ENCODE measurements around the gene DDB1. TPM values are rescaled to one million over a fixed set of nuclear protein-coding genes. Genes with fewer than 3 reads are reported as not detected.
A peak's percentile ranks its signal among the peaks of the same experiment; 100 is the strongest.

The DDB1 gene
- total RNA-seq, 2 donors from 2014 or later = 244 to 251 TPM

GRCh38 chr11:61297746-61298145, 35.2 kb downstream of the DDB1 start:
- no peaks in the 10 kb centered on the region for H3K9me3 ChIP-seq (ENCODE audit: control insufficient read depth, low read length)
- no peak overlapping the region for H3K4me3 Mint-ChIP-seq
- no peak overlapping the region for H3K9ac ChIP-seq (ENCODE audit: extremely low read depth, low read length, poor library complexity, severe bottlenecking)
- no peaks in the 10 kb centered on the region for H3K4me1 ChIP-seq (ENCODE audit: control insufficient read depth, insufficient read depth, low read length)
- H3K4me3 ChIP-seq (ENCODE audit: low read length) = no peak overlapping the region
- WGBS, 2 experiments (ENCODE audit: insufficient coverage in 1 of 2, insufficient read length in 1 of 2) = 85 to 86% methylated on average over 4 to 5 of the region's 5 CpGs
- H3K4me1 Mint-ChIP-seq = peaks cover 7% of the 10 kb centered on the region
- peaks cover 51% of the 10 kb centered on the region for H3K36me3 Mint-ChIP-seq (ENCODE audit: low read depth)
- no peaks in the 10 kb centered on the region for H3K9me3 Mint-ChIP-seq
- H3K27ac ChIP-seq (ENCODE audit: low read depth, low read length) = peak overlapping the region; percentile 48
- peaks cover 15% of the 10 kb centered on the region for H3K27me3 Mint-ChIP-seq (ENCODE audit: insufficient read depth)
- no peak for TF ChIP-seq CTCF (conservative IDR thresholded peaks at IDR 0.05)
- DNase-seq = no peak
- no peak overlapping the region for H3K27ac Mint-ChIP-seq
- H3K36me3 ChIP-seq (ENCODE audit: control insufficient read depth, insufficient read depth, low read length) = peaks cover 55% of the 10 kb centered on the region
- H3K27me3 ChIP-seq (ENCODE audit: control insufficient read depth, insufficient read depth, low read length, poor library complexity, severe bottlenecking) = peaks cover 15% of the 10 kb centered on the region

- Mint-ChIP-seq H3K4me3 (no peak overlapping the region), H3K36me3 (ENCODE audit: low read depth) (peaks cover 47% of the 10 kb centered on the region), H3K27ac (no peak overlapping the region), H3K4me1 (peaks cover 7% of the 10 kb centered on the region), H3K9me3 (no peaks in the 10 kb centered on the region), H3K27me3 (ENCODE audit: insufficient read depth) (peaks cover 19% of the 10 kb centered on the region)
- H3K27ac ChIP-seq (ENCODE audit: low read depth, low read length) = peak overlapping the region; percentile 48
- no peaks in the 10 kb centered on the region for H3K4me1 ChIP-seq (ENCODE audit: control insufficient read depth, insufficient read depth, low read length)
- no peak for TF ChIP-seq CTCF (conservative IDR thresholded peaks at IDR 0.05)
- H3K9ac ChIP-seq (ENCODE audit: extremely low read depth, low read length, poor library complexity, severe bottlenecking) = no peak overlapping the region
- H3K9me3 ChIP-seq (ENCODE audit: control insufficient read depth, low read length) = no peaks in the 10 kb centered on the region
- WGBS, 2 experiments (ENCODE audit: insufficient coverage in 1 of 2, insufficient read length in 1 of 2) = 67 to 85% methylated on average over 1 of the region's 1 CpG
- H3K27me3 ChIP-seq (ENCODE audit: control insufficient read depth, insufficient read depth, low read length, poor library complexity, severe bottlenecking) = peaks cover 15% of the 10 kb centered on the region
- no peak overlapping the region for H3K4me3 ChIP-seq (ENCODE audit: low read length)
- peaks cover 51% of the 10 kb centered on the region for H3K36me3 ChIP-seq (ENCODE audit: control insufficient read depth, insufficient read depth, low read length)
- DNase-seq = no peak
These were observed 35.6 kb downstream of the DDB1 start for GRCh38 chr11:61297341-61297740.

- 69 to 76% methylated on average over 5 to 12 of the region's 12 CpGs for WGBS, 2 experiments (ENCODE audit: insufficient coverage in 1 of 2, insufficient read length in 1 of 2)
- Mint-ChIP-seq H3K9me3 (no peaks in the 10 kb centered on the region), H3K4me3 (peak overlapping the region; percentile 63)
These were observed 37.3 kb downstream of the DDB1 start for GRCh38 chr11:61295596-61295926.

More at GRCh38 chr11:61295596-61295926, 37.3 kb downstream of the DDB1 start:
- H3K27me3 Mint-ChIP-seq (ENCODE audit: insufficient read depth) = peaks cover 23% of the 10 kb centered on the region
- H3K36me3 ChIP-seq (ENCODE audit: control insufficient read depth, insufficient read depth, low read length) = peaks cover 33% of the 10 kb centered on the region
- no peaks in the 10 kb centered on the region for H3K4me1 ChIP-seq (ENCODE audit: control insufficient read depth, insufficient read depth, low read length)
- peak overlapping the region; percentile 83 for H3K4me3 ChIP-seq (ENCODE audit: low read length)
- H3K4me1 Mint-ChIP-seq = peaks cover 7% of the 10 kb centered on the region
- H3K27ac Mint-ChIP-seq = no peak overlapping the region
- DNase-seq = no peak
- no peaks in the 10 kb centered on the region for H3K9me3 ChIP-seq (ENCODE audit: control insufficient read depth, low read length)
- H3K27me3 ChIP-seq (ENCODE audit: control insufficient read depth, insufficient read depth, low read length, poor library complexity, severe bottlenecking) = peaks cover 15% of the 10 kb centered on the region
- H3K27ac ChIP-seq (ENCODE audit: low read depth, low read length) = no peak overlapping the region
- H3K36me3 Mint-ChIP-seq (ENCODE audit: low read depth) = peaks cover 29% of the 10 kb centered on the region
- no peak for TF ChIP-seq CTCF (conservative IDR thresholded peaks at IDR 0.05)
- no peak overlapping the region for H3K9ac ChIP-seq (ENCODE audit: extremely low read depth, low read length, poor library complexity, severe bottlenecking)
